ENCODE data around the gene DDB1. TPM values are rescaled to one million over a fixed set of nuclear protein-coding genes. Genes with fewer than 3 reads are reported as not detected.

Gene DDB1
- total RNA-seq, 1 experiment from 2014 or later: 451 TPM

DNA sequence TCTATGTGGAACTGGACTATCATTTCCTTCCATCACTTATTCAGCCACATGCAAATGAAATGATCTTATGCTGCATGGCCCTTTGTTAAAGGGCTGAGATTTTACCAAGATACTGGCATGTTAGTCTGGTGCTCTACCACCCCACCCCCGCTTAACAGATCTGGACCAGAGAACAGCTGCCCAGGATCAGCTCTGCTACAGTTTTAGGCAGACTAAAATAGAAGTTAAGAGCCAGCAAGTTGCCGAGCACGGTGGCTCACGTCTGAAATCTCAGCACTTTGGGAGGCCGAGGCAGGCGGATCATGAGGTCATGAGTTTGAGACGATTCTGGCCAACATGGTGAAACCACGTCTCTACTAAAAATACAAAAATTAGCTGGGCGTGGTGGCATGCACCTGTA is 4.6 kb downstream of the DDB1 start:
- no peak overlapping the region for H3K4me3 ChIP-seq (ENCODE audit: low read length)
- peaks cover 56% of the 10 kb centered on the region for H3K36me3 ChIP-seq (ENCODE audit: low read depth, low read length)
- no peak overlapping the region for H3K4me2 ChIP-seq (ENCODE audit: low read length)
- H3K9me3 ChIP-seq (ENCODE audit: low read length): no peaks in the 10 kb centered on the region
- ATAC-seq: no peak
- H4K20me1 ChIP-seq (ENCODE audit: low read length): peaks cover 24% of the 10 kb centered on the region
- no peak overlapping the region for H2AFZ ChIP-seq (ENCODE audit: low read length)
- POLR2A ChIA-PET (ENCODE audit: unreplicated experiment): no interaction called here
- BruUV-seq (replicated peaks): no TSS peak
- H3K79me2 ChIP-seq (ENCODE audit: low read length): peaks cover 80% of the 10 kb centered on the region
- TF ChIP-seq CTCF (conservative IDR thresholded peaks at IDR 0.05; ENCODE audit: low read depth, low read length): no peak
- TF ChIP-seq EZH2phosphoT487 (IDR thresholded peaks at IDR 0.05; ENCODE audit: borderline replicate concordance, low read length): no peak
- TF ChIP-seq EZH2 (IDR thresholded peaks at IDR 0.05; ENCODE audit: low read length, unreplicated experiment): no peak
- CTCF ChIA-PET: no interaction called here
- no peak overlapping the region for H3K9ac ChIP-seq (ENCODE audit: low read length)
- H3K27ac ChIP-seq (ENCODE audit: low read length): no peak overlapping the region
- DNase-seq: no peak
- no peaks in the 10 kb centered on the region for H3K27me3 ChIP-seq (ENCODE audit: low read length)
- no peaks in the 10 kb centered on the region for H3K9me2 ChIP-seq (replicated peaks; ENCODE audit: low read length)
- intact Hi-C loops (cut with micrococcal nuclease): no loop called here
- peaks cover 10% of the 10 kb centered on the region for H3K4me1 ChIP-seq (ENCODE audit: insufficient read depth, low read length)
- H3F3A ChIP-seq (ENCODE audit: low read length, unreplicated experiment): no peaks in the 10 kb centered on the region

DNA sequence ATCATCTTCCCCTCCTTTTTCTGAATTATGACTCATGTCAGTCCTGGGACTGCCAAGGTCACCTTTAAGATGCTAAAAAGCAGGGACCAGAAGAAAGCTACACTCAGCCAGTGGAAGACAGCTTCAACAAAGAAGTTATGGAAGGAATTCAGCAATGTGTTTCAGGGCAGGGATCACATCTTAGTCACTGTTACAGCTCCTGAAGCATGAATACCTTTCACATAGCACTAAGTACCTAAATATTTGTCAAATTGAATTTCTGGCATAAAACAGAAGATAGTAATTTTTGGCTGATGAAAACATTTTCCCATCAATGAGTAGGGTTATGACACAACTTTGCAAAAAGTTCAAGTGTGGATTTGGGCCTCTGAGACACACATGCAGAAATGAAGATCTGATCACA is 5.2 kb downstream of the DDB1 start:
- no peak overlapping the region for H2AFZ ChIP-seq (ENCODE audit: low read length)
- peaks cover 10% of the 10 kb centered on the region for H3K4me1 ChIP-seq (ENCODE audit: insufficient read depth, low read length)
- H3K79me2 ChIP-seq (ENCODE audit: low read length): peaks cover 75% of the 10 kb centered on the region
- peaks cover 24% of the 10 kb centered on the region for H4K20me1 ChIP-seq (ENCODE audit: low read length)
- ChIA-PET CTCF (interaction anchor here (0.6 kb wide), 1 partner anchor 168 kb away, joined by 9 read pairs; no protein-coding TSS in a partner anchor), POLR2A (ENCODE audit: unreplicated experiment) (no interaction called here)
- H3K27me3 ChIP-seq (ENCODE audit: low read length): no peaks in the 10 kb centered on the region
- no peak overlapping the region for H3K9ac ChIP-seq (ENCODE audit: low read length)
- H3F3A ChIP-seq (ENCODE audit: low read length, unreplicated experiment): no peaks in the 10 kb centered on the region
- DNase-seq: no peak
- no peak overlapping the region for H3K4me3 ChIP-seq (ENCODE audit: low read length)
- intact Hi-C loops (cut with micrococcal nuclease): no loop called here
- BruUV-seq (replicated peaks): no TSS peak
- ATAC-seq: no peak
- peaks cover 62% of the 10 kb centered on the region for H3K36me3 ChIP-seq (ENCODE audit: low read depth, low read length)
- H3K4me2 ChIP-seq (ENCODE audit: low read length): no peak overlapping the region
- no peak for TF ChIP-seq EZH2 (IDR thresholded peaks at IDR 0.05; ENCODE audit: low read length, unreplicated experiment)
- TF ChIP-seq EZH2phosphoT487 (IDR thresholded peaks at IDR 0.05; ENCODE audit: borderline replicate concordance, low read length): no peak
- no peak for TF ChIP-seq CTCF (conservative IDR thresholded peaks at IDR 0.05; ENCODE audit: low read depth, low read length)
- H3K9me2 ChIP-seq (replicated peaks; ENCODE audit: low read length): no peaks in the 10 kb centered on the region
- no peaks in the 10 kb centered on the region for H3K9me3 ChIP-seq (ENCODE audit: low read length)
- no peak overlapping the region for H3K27ac ChIP-seq (ENCODE audit: low read length)

GRCh38 chr11:61325649-61326414 is 7.1 kb downstream of the DDB1 start:
- H3K4me3 ChIP-seq (ENCODE audit: low read length): no peak overlapping the region
- peaks cover 80% of the 10 kb centered on the region for H3K36me3 ChIP-seq (ENCODE audit: low read depth, low read length)
- no peak overlapping the region for H2AFZ ChIP-seq (ENCODE audit: low read length)
- ChIA-PET POLR2A (ENCODE audit: unreplicated experiment) (no interaction called here), CTCF (no interaction called here)
- DNase-seq: no peak
- no peak overlapping the region for H3K27ac ChIP-seq (ENCODE audit: low read length)
- H3K79me2 ChIP-seq (ENCODE audit: low read length): peaks cover 56% of the 10 kb centered on the region
- no peaks in the 10 kb centered on the region for H3F3A ChIP-seq (ENCODE audit: low read length, unreplicated experiment)
- ATAC-seq: no peak
- H4K20me1 ChIP-seq (ENCODE audit: low read length): peaks cover 10% of the 10 kb centered on the region; the same call in 1 of the 2 replicates
- no peaks in the 10 kb centered on the region for H3K27me3 ChIP-seq (ENCODE audit: low read length)
- TF ChIP-seq EZH2 (IDR thresholded peaks at IDR 0.05; ENCODE audit: low read length, unreplicated experiment) (no peak), EZH2phosphoT487 (IDR thresholded peaks at IDR 0.05; ENCODE audit: borderline replicate concordance, low read length) (no peak), CTCF (conservative IDR thresholded peaks at IDR 0.05; ENCODE audit: low read depth, low read length) (no peak)
- peaks cover under 1% of the 10 kb centered on the region; the same call in 1 of the 2 replicates for H3K4me1 ChIP-seq (ENCODE audit: insufficient read depth, low read length)
- H3K4me2 ChIP-seq (ENCODE audit: low read length): no peak overlapping the region
- H3K9me2 ChIP-seq (replicated peaks; ENCODE audit: low read length): no peaks in the 10 kb centered on the region
- BruUV-seq (replicated peaks): no TSS peak
- H3K9ac ChIP-seq (ENCODE audit: low read length): no peak overlapping the region
- no peaks in the 10 kb centered on the region for H3K9me3 ChIP-seq (ENCODE audit: low read length)
- intact Hi-C loops (cut with micrococcal nuclease): no loop called here
